SW480 (cell line): Measurements from ENCODE around the gene ZNF280C.
A peak's percentile ranks its signal among the peaks of the same experiment; 100 is the strongest.
"Not testable (repeated sequence)": the region's sequence is repeated elsewhere in the genome, so short reads cannot be mapped to it uniquely, and the experiment has no call there.

Experiments used
- DNase-seq: peaks from one replicate; pipeline ENCODE4 v3.0.0-alpha.2; 2016; ENCODE audit warnings: low spot score

The ZNF280C gene

DNA sequence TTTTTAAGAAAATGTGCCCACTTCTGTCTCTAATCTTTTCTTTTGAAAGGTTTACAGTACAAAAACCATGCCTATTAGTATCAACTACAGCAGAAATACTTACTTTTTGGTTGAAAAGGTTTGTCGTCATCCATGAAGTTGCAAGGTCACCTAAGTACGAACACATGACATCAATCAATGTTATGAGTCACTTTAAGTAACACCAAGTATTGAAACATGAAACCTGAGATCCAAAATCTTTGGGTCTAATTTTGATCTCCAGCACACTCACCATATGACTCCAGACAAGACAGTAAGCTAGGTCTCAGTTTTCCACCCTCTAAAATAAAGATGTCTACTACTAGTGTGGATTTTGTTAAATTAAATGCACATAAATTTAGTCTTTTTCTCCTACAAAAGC lies 8.4 kb downstream of the ZNF280C start:
- no peak for DNase-seq

DNA sequence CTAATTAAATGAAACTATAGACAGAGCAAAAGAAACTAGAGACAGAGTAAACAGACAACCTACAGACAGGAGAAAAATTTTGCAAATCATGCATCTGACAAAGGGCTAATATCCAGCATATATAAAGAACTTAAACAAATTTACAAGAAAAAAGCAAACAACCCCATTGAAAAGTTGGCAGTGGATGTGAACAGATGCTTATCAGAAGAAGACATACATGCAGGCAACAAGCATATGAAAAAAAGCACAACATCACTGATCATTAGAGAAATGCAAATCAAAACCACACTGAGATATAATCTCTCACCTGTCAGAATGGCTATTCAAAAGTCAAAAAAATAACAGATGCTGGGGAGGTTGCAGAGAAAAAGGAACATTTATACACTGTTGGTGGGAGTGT lies 14.8 kb downstream of the ZNF280C start:
- no peak for DNase-seq

DNA sequence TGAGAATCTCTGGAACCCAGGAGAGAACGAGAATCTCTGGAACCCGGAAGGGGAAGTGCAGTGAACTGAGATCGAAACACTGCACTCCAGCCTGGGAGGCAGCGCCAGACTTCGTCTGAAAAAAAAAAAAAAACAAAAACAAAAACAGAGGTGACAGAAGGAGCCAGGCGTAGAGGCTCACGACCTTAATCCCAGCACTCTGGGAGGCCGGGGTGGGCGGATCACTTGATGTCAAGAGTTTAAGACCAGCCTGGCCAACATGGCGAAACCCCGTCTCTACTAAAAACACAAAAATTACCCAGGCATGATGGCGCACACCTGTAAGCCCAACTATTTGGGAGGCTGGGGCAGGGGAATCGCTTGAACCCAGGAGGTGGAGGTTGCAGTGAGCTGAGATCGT lies 17.0 kb downstream of the ZNF280C start:
- DNase-seq: no peak

DNA sequence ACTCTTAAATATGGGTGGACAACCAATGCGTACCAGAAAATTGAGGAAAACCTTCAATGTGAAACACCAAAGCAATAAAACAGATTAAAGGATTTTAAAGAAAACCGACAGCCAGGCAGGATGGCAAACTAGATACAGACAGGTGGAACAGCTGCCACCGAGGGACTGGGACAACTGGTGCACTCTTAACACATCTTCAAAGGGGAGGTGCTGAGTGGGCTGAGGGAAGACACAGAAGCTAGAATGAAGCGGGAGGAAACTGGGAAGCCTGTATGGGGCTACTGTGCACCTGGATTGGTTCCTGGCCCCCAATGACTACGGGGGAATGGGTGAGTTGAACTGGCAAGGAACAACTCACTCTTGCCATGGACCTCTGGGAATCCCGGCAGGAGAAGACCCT lies 20.7 kb downstream of the ZNF280C start:
- no peak for DNase-seq

DNA sequence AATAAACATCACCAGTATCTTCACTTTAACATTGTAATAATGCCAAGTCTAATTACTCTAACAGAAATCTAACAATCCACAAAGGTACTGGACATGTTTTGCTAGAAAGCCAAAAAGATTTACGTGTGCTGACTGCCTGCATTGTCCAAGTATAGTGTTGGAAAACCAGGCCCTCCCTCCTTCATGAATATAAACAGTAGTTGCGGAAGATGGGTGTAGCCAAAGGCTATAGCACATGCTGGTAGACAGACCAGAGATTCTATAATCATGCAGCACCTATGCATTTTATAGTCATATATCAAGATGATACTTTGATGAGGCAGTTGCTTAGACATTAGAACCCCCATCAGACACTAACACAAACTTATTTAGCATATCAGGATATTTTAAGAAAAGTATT lies 22.6 kb downstream of the ZNF280C start:
- no peak for DNase-seq

DNA sequence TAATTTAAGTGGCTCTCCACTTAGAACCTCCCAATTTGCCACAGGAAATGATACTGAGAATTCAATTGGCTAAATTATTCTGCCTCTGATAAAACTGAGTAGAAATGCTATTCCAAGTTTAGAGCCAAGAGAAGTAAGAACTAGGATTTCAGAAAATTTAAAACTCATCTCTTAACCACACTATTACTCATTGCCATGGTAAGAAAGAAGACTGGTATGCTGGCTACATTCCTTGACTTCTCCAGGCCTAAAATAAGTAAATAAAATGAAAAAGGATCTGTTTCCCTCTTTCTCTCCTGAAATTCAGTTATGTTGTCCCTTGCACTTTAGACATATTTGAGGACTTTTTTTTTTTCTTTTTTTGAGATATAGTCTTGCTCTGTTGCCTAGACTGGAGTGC lies 23.3 kb downstream of the ZNF280C start:
- DNase-seq: no peak

DNA sequence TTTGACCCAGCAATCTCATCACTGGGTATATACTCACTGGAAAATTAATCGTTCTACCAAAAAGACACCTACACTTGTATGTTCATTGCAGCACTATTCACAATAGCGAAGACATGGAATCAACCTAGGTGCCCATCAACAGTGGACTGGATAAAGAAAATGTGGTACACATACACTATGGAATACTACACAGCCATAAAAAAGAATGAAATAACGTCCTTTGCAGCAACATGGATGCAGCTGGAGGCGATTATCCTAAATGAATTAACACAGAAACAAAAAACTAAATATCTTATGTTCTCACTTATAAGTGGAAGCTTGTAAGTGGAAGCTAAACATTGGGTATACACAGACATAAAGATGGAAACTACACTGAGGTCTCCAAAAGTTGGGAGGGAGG lies 37.5 kb downstream of the ZNF280C start:
- not testable (repeated sequence) for DNase-seq

DNA sequence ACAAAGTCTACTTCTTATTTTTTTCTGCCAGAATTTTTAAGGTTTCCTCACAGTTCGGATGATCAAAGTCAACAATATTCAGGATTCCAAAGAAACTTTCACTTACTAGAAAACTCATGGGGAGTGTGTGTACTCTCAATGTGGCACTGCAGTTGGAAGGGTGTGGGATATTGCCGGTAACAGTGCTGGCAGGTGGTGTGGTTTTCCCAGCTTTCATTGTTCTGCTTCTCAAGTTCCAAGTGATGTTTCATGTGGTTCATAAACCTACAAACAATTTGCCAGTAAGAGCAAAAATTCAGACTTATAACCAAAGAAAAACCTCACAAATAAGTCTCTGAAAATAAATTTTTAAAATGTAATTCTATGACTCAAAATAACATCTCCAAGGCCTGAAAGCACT lies 39.8 kb downstream of the ZNF280C start:
- no peak for DNase-seq

DNA sequence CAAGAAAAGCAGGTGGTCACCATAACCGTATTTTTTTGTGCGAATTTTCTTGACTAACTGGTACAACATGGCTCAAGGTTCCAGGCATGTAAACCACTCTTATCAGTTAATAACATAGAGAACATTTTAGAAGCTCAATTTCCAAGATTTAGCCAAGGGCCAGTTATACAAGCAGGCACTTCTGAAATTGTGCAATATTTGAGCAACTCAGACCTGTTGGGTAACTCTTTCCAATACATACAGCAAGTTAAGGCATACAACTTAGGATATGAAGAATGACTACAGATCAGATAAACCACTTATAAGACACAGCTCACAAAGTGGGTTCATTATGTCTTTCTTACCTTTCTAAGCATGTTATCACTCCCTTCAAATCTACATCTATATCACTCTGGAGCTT lies 43.9 kb downstream of the ZNF280C start:
- DNase-seq: no peak

DNA sequence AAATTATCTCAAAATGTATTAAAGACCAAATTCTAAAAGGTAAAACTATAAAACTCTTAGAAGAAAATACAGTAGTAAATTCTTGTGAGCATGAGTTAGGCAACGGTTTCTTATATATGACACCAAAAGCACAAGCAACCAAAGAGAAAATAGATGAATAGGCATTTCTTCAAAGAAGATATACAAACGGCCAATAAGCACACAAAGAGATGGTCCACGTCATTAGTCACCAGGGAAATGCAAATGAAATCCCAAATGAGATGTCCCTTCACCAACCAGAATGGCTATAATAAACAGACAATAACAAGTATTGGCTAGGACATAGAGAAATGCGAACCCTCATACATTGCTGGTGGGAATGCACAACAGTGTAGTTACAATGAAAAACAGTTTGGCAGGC lies 52.4 kb downstream of the ZNF280C start:
- DNase-seq: no peak

DNA sequence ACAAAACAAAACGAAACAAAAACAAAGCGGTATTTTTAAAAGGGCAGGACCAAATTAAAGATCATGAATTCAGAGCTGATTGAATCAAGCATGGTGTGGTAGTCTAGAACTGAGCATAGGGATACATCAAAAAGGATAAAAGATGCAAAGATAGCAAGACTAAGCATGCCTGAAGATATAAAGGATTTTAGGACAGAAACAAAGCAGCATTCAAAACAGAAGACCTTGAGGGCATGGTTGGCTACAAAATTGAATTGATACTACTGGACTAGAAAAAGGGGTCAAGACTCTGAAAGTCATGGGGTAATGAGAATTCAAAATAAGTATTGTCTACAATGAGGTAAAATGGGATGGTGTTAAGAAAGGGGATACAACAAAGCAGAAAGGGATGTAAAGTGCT lies 55.3 kb downstream of the ZNF280C start:
- DNase-seq: no peak

DNA sequence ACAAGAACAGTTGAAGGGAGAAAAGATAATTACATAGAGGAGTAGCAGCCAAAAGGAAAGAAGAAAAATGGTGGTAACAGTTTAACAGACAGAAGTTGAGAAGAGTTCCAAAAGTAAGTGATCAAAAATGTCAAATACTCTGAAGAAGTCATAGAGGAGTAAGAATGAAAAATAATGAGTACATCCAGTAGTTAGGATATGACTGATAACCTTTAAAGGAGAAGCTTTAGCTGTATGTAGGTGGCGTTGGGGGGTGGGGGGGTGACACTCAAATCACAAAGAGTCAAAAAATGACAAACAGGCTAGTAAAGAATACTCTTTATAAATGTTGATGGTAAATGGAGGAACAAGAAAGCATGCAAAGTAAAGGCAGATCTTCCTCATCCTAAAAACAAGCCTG lies 56.3 kb downstream of the ZNF280C start:
- no peak for DNase-seq

DNA sequence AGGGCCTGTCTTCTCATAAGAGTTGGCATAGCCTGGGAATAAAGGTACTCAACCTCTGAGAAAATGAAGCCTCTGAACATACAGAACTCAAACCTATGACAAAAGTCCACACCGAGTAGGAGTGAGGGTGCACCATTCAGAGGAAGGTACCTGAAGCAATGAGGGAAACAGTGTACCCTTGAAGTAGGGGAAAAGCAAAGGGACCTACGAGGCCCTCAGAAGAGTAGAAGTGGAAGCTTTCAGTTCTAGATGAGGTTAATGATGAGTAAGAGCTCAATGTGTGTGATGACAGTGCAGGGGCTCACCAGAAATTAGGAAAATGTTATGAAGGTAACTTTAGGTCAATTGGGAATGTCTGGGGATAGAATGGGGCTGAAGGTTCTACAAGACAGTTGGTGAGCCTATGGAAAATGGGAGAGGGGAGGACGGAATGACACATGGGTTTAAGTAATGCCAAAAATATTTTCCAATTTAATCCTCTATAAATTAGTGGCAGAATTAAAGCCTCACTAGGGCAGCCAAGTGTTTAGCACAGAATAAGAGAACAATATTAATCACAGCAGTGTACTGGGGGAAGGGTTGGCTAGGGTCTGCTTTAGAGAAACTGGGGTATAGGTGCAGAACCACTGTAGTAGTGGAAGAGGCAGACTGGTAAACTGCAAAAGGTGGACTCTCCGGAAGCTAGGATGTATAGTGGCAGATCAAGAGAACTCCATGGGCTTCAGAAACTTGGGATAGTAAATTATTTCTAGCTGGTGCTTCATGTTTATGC lies 57.1 kb downstream of the ZNF280C start:
- DNase-seq: no peak

DNA sequence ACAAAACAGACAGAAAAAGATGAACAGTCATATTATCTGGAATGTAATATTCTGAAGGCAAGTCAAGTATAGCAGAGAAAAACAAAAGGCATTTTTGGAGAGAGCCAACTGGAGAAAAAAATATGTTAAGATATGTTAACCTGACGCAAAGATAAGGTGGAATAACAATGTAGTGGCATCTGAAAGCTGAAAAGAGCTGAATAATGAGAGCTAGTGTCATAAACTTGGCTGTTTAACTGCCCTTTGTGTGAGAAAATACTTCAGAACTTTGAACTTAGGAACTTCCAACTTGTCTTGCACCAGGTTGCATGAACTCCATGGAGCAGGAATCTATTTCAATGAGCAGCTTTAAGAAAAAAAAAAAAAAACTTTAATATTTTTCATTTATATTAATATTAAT lies 64.1 kb downstream of the ZNF280C start:
- no peak for DNase-seq

DNA sequence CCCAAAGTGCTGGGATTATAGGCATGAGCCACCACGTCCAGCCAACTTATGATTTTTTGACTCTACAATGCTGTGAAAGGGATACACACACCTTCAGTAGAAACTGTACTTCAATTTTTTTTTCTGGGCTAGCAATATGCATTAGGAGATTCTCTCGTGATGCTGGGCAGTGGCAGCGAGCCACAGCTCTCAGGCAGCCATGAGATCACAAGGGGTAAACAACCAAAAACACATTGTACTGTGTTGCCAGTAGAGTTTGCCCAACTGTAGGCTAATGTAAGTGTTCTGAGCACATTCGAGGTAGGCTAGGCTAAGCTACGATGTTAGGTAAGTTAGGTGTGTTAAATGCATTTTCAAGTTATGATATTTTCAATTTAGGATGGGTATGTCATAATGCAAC lies 71.2 kb downstream of the ZNF280C start:
- no peak for DNase-seq

DNA sequence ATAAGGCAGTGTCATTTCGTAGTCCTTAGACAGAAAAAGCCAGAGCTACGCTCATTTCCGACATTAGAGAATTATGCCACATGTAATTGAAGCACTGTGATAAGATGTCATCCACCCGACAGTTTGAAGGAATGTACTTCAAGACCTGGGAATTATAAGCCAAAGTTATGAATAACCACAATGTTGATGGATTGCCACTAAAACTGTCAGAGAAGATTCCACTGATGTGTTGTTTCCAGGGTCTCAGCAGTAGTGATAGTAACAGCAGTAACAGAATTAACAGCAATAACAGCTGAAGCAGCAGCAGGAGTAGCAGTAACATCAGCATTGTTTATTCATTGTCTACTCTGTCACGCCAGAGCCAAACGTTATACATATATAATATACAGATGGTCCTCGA lies 72.2 kb downstream of the ZNF280C start:
- peak; percentile 39 for DNase-seq

DNA sequence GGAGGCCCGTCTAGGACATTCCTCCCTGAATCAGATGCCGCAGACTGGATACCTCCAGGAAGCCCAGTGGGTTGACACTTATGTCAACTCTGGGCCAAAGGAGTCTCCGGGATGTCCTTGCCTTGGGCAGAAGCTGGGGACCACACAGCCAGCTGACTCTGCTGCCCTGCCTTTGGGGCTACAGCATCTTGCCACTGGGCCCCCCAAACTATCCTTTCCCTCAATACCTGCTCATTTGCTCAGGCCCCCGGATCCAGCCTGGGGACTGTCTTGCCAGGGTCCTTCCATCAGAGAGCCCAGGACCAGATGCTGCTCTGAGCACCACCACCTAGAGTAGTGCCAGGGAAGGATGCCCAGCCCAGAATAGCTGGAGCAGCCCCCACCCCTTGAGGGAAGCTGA lies 77.9 kb downstream of the ZNF280C start:
- no peak for DNase-seq

DNA sequence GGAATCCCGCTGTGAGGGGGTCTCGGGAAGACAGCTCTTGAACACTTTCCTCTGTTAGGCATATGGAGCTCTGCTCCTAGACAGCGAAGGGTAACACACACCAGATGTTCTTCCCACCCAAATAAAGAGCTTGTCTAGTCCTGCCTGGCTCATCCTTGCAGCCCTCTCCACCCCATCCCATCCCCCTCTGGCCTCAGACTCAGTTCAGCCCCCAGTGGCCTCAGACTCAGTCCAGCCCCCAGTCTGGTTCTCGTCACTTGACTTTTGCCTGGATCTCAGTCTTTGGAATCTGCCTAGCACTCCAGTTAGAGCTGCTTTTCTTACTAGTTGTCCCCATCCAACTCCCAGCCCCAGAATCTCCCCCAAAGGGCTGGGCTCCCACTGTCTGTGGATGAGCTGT lies 82.0 kb downstream of the ZNF280C start:
- DNase-seq: no peak

DNA sequence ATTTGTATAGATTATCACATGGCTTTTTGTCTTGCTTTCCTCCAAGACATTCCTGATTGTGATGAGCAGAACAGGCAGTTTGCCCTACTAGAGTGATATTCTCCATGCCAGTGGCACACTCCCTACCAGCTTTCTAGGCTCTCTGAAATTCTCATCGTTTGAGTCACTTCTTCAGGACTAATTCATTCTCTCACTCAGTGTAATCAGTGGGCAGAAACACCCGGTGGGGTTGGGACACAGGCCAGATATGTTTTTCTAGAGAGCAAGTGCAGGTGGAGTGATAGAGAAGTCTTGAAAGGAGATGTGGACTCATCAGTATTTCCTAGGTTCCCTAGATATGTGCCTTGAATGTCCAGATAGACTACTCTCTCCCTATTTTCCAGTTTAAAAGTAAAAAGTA lies 83.8 kb downstream of the ZNF280C start:
- no peak for DNase-seq

DNA sequence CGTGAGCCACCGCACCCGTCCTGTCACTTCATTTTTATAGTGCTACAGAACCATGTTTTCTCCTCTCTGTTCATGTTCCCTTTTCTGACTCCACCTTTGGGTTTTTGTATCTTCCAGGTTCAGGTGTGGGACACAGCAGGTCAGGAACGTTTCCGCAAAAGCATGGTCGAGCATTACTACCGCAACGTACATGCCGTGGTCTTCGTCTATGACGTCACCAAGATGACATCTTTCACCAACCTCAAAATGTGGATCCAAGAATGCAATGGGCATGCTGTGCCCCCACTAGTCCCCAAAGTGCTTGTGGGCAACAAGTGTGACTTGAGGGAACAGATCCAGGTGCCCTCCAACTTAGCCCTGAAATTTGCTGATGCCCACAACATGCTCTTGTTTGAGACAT lies 84.5 kb downstream of the ZNF280C start:
- no peak for DNase-seq

DNA sequence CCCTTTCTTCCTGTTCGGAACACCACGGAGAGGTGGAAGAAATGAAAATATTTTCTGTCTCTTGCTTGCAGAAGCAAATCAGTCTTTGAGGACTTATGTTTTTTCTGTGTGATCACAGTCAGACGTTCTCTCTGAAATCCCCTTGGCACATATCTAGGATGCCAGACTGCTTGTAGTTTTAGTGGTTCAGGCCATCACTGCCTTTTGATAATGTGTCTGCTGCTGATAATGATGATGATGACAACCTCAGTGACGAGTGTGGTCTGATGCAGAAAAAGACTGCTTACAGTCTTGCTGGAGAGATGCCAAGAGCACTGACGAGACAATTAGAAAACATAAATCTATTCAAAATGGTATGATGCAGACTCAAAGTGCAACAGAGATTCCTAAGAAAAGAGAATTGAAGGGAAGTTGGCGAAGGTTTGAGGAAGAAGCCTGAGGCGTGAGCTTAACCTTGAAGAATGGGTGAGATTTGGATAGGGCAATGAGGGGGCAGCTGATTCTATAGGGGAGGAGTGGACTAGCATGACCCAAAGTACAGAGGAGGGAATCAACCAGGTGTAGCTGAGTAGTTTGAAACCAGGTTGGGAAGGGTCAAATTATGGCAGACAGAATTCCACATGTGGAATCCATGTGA lies 89.0 kb downstream of the ZNF280C start:
- DNase-seq: no peak

DNA sequence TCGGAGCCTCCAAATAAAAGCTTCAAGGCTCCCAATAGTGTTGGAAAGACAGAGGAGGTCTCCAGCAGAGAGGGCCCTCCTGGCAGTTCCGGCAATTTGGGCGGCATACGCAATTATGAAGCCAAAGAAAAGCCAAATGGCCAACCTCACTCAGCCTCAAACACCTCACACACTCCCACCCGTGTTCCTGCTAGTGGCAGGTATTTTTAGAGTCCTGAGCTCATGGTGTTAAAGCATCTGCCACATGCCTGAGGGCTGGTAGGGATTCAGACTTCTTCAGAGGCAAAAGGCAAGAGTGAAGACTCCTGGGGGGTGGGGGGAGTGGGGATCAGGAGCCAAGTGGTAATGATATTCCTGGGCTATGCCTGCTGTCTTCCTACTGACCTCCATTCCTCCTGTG lies 89.5 kb downstream of the ZNF280C start:
- no peak for DNase-seq

DNA sequence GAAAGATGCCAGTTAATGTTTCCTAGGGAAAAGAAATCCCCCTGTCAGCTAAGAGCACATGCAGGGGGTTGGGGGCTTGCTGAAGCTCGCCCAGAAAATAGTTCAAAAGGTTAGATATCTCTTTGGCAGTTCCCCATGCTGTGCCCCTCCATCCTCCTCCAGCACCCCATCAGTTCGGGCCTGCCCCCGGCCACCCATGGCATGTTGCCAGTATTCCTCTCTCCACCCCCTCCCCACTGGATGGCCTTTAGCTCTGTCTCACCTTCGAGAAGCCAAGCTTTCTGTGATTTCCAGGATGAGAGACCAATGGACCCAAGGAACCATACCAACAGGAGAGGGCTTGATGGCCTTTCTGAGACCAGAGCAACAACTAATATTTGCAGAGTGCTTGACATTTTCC lies 91.8 kb downstream of the ZNF280C start:
- no peak for DNase-seq

DNA sequence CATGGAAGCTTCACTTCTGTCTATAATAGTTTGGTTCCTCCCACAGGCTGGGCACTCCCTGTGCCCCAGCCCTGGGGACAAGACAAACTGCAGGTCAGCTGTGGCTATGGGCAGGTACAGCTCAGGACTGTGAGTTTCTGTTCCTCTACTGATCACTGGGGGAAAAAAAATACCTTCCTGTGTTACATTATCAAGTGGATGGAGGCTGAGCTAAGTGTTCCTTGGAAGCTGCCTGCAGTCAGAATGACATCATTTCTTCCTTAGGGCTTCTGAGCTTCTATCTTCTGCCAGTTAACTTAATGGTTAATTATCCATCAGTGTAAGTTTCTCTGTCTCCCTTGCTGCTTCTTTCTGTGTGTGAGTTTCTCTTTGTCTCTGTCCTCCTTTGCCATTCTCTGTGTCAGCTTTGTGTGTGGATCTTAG lies 92.3 kb downstream of the ZNF280C start:
- DNase-seq: no peak
